Activated CD8-positive, alpha-beta memory T cell treated with anti-CD3 and anti-CD28 coated beads, Interleukin-2, amount 10 ng/mL, durations not matched to agents 7 days and 5 days (primary cell): Measurements from ENCODE around the gene CEP164. TPM values are rescaled to one million over a fixed set of nuclear protein-coding genes. Genes with fewer than 3 reads are reported as not detected.

Experiments used
- total RNA-seq, 2 experiments: library from RNA; stranded (reverse); gene quantifications; one replicate each; pipeline ENCODE4 v1.2.3, GENCODE V29; 2021

CEP164 gene
- total RNA-seq, 2 experiments from 2014 or later = 36.0 to 38.6 TPM

Other genes starting within 250 kb of the CEP164 start
- gene SIK3, start 229.4 kb upstream of the CEP164 start, total RNA-seq = 10 to 100 TPM; 31.0 to 38.3 TPM
- 10 to 100 TPM; 54.5 to 66.4 TPM for gene PAFAH1B2, start 183.6 kb upstream of the CEP164 start, total RNA-seq
- gene SIDT2, start 149.1 kb upstream of the CEP164 start, total RNA-seq = 10 to 100 TPM; 18.9 to 21.3 TPM
- 1 to 10 TPM; 2.3 to 2.7 TPM for gene TAGLN, start 128.5 kb upstream of the CEP164 start, total RNA-seq
- 100 to 1,000 TPM; 121 to 140 TPM for gene PCSK7, start 95.8 kb upstream of the CEP164 start, total RNA-seq
- 10 to 100 TPM; 18.5 to 20.5 TPM for gene RNF214, start 95.2 kb upstream of the CEP164 start, total RNA-seq
- 1 to 10 TPM; 4.5 to 5.1 TPM for gene BACE1-AS, start 36.5 kb upstream of the CEP164 start, total RNA-seq
- gene BACE1, start 11.6 kb upstream of the CEP164 start, total RNA-seq = 1 to 10 TPM in 1 of 2 experiments, under 1 TPM in 1; 0.79 to 1.7 TPM